ENCODE data around the gene TSPAN32. TPM values are rescaled to one million over a fixed set of nuclear protein-coding genes. Genes with fewer than 3 reads are reported as not detected.
"Not testable (repeated sequence)": the region's sequence is repeated elsewhere in the genome, so short reads cannot be mapped to it uniquely, and the experiment has no call there.

The TSPAN32 gene
- polyA plus RNA-seq, 3 donors: 0.75 to 1.9 (median 1.7) TPM

- no peak overlapping the region for H3K27ac ChIP-seq (ENCODE audit: low read depth, low read length)
- 89 to 90% (median 89%) methylated on average over 4 of the region's 4 CpGs for WGBS, 3 donors
These were observed 44.2 kb downstream of the TSPAN32 start for GRCh38 chr11:2346014-2346413.

DNA sequence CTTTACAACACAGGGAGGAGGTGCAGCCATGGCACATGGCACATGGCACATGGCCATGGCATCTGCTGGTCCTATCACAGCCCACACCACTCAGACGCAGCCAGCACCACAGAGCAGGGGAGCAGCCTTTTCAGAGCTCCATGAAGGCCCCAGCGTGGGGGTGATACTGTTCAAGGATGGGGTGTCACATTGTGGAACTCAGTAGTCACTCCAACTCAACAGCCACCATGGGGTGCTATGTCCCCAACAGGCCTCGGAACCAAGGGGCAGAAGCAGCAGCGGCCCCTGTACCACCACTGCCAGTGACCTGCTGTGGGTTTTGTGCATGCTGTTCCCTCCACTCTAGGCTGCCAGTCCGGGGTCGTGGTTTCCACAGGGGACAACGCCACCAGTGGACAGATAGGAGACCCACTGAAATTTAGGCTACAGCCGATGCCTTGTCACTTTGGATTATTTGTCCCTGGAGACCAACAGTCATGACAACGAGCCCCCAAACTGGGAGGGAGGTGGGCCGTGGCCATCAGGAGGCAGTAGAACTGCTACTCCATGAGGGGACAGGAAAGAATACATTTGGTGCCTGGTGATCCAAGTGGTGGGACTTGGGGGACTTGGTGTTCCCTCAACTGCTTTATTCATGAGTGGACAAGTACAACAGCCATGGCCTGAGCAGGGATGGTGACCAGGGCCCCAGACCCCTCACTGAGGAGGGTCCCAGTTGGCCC lies 44.9 kb downstream of the TSPAN32 start:
- 81 to 86% (median 84%) methylated on average over 10 of the region's 10 CpGs for WGBS, 3 donors

DNA sequence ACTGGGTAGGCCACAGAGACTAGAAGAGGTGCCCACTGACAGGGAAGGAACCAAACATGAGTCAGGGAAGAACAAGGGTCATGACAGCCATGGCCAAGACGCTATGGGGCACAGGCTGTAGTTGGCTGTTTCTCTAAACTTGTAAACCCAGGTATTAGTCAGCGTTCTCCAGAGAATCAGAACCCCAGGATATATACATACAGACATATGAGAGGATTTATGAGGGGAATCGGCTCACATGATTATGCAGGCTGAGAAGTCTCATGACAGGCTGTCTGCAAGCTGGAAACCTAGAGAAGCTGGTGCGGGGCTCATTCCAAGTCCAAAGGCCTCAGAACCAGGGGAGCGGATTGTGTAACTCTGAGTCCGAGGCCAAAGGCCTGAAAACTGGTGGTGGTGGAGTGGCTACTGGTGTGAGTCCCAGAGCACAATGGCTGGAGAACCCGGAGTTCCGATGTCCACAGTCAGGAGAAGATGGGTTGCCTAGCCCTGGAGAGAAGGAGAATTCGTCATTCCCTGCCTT lies 45.6 kb downstream of the TSPAN32 start:
- H3K27ac ChIP-seq (ENCODE audit: low read depth, low read length): no peak overlapping the region
- 76 to 90% (median 89%) methylated on average over 9 of the region's 9 CpGs for WGBS, 3 donors

More for the DNA sequence above, 44.9 kb downstream of the TSPAN32 start:
- no peak overlapping the region for H3K27ac ChIP-seq (ENCODE audit: low read depth, low read length)

DNA sequence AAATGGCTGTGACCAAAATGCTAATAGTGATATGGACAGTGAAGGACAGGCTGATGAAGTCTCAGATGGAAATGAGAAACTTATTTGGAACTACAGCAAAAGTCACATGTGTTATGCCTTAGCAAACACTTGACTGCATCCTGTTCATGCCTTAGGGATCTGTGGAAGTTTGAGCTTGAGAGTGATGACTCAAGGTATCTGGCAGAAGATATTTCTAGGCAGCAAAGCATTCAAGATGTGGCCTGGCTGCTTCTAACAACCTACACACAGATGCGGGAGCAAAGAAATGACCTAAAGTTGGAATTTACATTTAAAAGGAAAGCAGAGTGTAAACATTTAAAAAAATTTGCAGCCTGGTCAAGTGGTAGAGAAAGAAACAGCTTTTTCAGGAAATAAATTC lies 47.2 kb downstream of the TSPAN32 start:
- no peak overlapping the region for H3K27ac ChIP-seq (ENCODE audit: low read depth, low read length)
- WGBS, 3 donors: 96 to 100% (median 100%) methylated on average over 1 of the region's 1 CpG

DNA sequence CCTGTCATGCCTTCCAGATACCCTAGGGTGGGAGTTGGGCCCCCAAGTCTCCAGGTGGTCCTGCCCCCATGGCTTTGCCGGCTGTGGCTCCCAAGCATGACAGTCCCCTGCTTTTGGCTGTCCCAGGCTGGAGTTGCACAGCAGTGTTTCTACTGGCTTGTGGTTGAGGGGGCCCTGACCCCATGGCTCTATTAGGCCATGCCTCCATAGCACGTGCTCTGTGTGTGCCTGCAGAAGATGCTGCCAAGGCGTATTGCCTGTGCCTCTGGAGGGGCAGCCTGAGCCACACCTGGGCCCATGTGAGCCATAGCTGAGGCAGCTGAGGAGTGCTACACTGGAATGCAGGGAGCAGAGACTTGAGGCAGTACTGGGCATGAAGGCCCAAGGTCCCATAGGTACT lies 49.9 kb downstream of the TSPAN32 start:
- no peak overlapping the region for H3K27ac ChIP-seq (ENCODE audit: low read depth, low read length)
- 86 to 90% (median 88%) methylated on average over 3 of the region's 3 CpGs for WGBS, 3 donors

- no peak overlapping the region for H3K27ac ChIP-seq (ENCODE audit: low read depth, low read length)
- 80 to 85% (median 83%) methylated on average over 4 of the region's 4 CpGs for WGBS, 3 donors
These were observed 50.6 kb downstream of the TSPAN32 start for GRCh38 chr11:2352420-2352819.

DNA sequence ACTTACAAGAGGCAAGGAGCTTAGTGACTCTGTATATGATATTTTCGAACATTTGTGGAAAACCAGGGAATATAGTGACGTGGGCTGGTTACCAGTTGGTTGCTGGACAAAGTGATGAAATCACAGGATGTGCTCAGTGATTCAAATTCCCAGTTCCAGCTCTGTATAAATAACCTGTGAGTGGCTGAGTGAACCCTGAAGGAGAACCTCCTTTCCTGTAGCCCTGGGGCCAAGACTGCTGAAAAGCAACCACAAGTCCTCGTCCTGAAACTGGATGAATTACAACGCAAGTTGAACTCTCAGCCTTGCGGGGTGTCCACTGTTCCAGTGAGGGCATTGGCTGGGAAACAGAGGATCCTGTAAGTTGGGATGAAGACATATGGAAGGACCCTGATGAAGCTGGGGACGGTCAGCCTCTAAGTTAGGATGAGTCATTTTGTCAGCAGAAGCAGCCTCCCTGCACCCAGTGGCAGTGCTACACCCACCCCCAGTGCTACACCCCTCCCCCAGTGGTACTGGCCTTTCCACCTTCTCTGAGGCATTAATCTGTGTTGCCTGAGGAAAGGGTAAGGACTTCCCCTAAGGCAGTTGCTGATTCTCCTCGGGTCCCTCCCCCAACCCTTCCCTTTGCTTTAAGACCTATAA lies 53.3 kb downstream of the TSPAN32 start:
- 74 to 82% (median 77%) methylated on average over 7 of the region's 7 CpGs for WGBS, 3 donors
- no peak overlapping the region for H3K27ac ChIP-seq (ENCODE audit: low read depth, low read length)

DNA sequence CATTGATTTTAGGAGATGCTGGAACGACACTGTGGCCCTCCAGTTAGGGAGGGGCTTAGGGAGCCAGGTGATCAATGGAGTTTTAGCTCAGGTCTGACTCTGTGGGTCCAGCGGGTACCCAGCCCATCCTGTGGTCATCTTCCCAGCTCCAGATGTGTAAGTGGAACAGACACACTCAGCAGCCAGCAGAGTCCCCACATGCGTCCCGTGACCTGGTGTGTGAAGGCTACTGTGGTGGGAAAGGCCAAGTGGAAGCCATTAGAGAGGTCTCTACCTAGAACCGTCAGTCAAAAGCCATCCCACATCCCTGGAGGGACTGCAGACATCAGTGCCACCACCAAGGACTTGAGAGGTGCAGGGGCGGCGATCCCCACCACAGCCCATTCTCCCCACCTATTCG lies 55.4 kb downstream of the TSPAN32 start:
- no peak overlapping the region for H3K27ac ChIP-seq (ENCODE audit: low read depth, low read length)
- WGBS, 3 donors: 69 to 81% (median 77%) methylated on average over 8 of the region's 8 CpGs

DNA sequence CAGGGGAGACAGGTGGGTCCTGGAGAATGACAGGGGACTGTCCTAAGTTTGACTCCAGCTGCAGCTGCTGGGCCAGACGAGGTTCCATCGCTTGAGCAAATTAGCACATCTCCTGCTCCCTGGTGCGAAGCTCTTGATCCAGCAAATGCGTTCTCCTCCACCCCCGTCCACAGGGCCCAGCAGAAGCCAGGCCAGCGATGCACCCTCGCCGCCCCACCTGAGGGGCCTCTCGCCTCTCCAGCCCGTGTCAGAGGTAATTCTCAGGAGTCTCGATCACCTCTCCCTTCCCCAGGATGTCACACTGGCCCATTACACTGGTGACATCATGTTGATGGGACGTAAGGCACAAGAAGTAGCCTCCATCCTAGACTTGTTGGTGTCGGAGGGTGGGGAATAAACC lies 55.8 kb downstream of the TSPAN32 start:
- H3K27ac ChIP-seq (ENCODE audit: low read depth, low read length): not testable (repeated sequence)
- 91 to 96% (median 94%) methylated on average over 12 to 13 of the region's 13 CpGs for WGBS, 3 donors

DNA sequence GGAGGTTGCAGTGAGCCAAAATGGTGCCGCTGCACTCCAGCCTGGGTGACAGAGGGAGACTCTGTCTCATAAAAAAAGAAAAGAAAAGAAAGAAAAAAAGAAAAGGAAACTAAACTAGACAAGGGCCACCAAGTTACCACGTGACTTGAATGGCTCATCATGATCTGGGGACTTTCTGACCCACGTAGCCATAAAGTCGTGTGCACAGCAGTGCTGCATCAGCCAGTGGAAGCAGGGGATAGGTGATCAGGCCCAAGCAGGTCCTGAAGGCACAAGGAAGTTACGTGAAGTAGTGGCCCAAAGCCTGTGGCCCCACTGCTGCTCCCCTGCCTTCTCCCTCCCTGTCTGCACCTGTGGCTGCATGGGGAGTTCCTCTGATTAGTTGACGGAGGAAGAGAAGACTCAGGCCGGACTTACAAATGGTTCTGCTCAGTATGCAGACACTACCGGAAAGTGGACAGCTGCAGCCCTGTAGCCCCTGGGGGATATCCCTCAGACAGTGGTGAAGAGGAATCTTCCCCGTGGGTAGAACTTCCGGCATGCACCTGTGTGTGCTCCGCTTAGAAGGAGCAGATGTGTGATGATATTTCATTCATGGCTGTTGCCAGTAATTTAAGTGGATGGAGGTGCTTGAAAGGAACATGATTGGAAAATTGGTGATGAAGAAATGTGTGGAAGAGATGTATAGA lies 57.1 kb downstream of the TSPAN32 start:
- 88 to 94% (median 93%) methylated on average over 11 of the region's 11 CpGs for WGBS, 3 donors
- no peak overlapping the region for H3K27ac ChIP-seq (ENCODE audit: low read depth, low read length)

GRCh38 chr11:2359557-2359956 lies 57.7 kb downstream of the TSPAN32 start:
- H3K27ac ChIP-seq (ENCODE audit: low read depth, low read length): no peak overlapping the region
- WGBS, 3 donors: 92 to 95% (median 94%) methylated on average over 9 of the region's 9 CpGs

DNA sequence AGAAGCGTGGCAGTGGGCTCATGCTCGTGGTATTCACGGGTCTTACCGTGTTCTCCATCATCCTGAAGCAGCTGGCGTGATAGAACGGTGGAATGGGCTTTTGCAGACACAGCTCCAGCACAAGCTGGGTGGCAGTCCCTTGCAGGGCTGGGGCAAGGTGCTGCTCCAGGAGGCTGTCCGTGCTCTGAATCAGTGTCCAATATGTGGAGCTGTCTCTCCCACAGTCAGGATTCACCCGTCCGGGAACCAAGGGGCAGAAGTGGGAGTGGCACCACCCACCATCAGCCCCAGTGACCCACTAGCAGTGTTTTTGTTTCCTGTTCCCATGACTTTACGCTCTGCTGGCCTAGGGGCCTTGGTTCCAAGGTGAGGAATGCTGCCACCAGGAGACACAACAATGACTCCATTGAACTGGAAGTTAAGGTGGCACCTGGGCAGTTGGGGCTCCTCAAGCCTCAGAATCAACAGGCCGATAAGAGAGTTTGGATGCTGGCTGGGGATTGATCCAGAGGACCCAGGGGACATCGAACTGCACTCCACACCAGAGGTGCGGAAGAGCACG lies 58.3 kb downstream of the TSPAN32 start:
- 81 to 92% (median 92%) methylated on average over 14 of the region's 14 CpGs for WGBS, 3 donors
- H3K27ac ChIP-seq (ENCODE audit: low read depth, low read length): no peak overlapping the region

GRCh38 chr11:2361565-2361964 lies 59.8 kb downstream of the TSPAN32 start:
- 78 to 85% (median 83%) methylated on average over 9 of the region's 9 CpGs for WGBS, 3 donors
- no peak overlapping the region for H3K27ac ChIP-seq (ENCODE audit: low read depth, low read length)

- no peak overlapping the region for H3K27ac ChIP-seq (ENCODE audit: low read depth, low read length)
- 82 to 89% (median 87%) methylated on average over 7 of the region's 7 CpGs for WGBS, 3 donors
These were observed 60.6 kb downstream of the TSPAN32 start for GRCh38 chr11:2362414-2362813.

DNA sequence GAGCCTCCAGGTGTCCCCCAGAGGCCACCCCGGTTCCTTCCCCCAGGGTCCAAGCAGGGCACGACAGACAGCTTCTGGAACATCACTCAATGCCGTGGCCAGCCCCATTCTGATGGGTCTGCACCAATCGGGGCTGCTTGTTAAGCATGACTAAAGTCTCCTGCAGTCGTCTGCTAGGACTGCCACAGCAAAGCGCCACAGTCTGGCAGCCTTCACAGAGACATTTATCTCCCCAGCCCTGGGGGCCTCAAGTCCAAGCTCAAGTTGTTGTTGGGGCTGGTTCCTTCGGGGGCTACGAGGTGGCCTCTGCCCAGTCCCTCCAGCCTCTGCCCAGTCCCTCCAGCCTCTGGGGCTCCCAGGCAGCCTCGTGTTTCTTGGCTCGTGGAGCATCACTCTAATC lies 61.3 kb downstream of the TSPAN32 start:
- no peak overlapping the region for H3K27ac ChIP-seq (ENCODE audit: low read depth, low read length)
- 83 to 90% (median 87%) methylated on average over 10 of the region's 10 CpGs for WGBS, 3 donors

GRCh38 chr11:2363577-2364370 lies 62.0 kb downstream of the TSPAN32 start:
- 88% methylated on average over 14 to 15 of the region's 15 CpGs for WGBS, 3 donors
- H3K27ac ChIP-seq (ENCODE audit: low read depth, low read length): no peak overlapping the region

- H3K27ac ChIP-seq (ENCODE audit: low read depth, low read length): not testable (repeated sequence)
- 93 to 96% (median 95%) methylated on average over 12 of the region's 12 CpGs for WGBS, 3 donors
These were observed 62.6 kb downstream of the TSPAN32 start for GRCh38 chr11:2364386-2364785.

DNA sequence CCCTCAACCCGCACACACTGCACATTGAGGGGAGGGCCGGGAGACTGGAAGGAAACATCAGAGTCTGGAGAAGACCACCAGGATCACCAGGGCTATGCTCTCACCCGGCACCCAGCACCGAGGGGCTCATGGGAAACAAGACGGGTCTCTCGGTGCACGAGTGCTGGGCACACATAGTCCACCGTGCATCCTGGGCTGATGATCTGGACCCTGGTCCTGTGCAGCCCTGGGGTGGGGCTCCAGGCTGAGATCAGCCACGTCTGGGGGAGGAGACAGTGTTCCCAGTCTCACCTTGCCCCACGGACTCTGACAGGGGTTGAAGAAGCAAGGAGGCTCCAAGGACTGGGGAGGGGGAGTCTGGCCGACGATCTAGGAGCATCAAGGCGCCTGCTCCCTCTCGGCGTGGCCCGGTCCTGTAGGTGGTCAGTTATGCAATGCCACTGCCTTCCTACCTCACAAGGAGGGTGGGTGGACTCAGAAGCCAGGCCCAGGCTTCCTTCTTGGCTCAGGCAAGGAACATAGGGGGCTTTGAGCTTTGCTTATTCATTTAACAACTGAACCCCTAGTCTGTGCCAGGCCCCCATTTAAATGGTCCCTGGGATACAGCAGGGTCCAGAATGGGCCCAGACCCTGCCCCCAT lies 63.9 kb downstream of the TSPAN32 start:
- 81 to 90% (median 88%) methylated on average over 16 of the region's 16 CpGs for WGBS, 3 donors

More for the DNA sequence above, 63.9 kb downstream of the TSPAN32 start:
- H3K27ac ChIP-seq (ENCODE audit: low read depth, low read length): no peak overlapping the region

Data from adipose tissue (tissue), 3 donors.